DMS79 (cell line): ENCODE data around the gene ANKLE2.
"Not testable (repeated sequence)": the region's sequence is repeated elsewhere in the genome, so short reads cannot be mapped to it uniquely, and the experiment has no call there.

Experiments used
- DNase-seq: peaks from one replicate; lab custom pipeline; 2025; lab: John Stamatoyannopoulos, UW

Gene ANKLE2

DNA sequence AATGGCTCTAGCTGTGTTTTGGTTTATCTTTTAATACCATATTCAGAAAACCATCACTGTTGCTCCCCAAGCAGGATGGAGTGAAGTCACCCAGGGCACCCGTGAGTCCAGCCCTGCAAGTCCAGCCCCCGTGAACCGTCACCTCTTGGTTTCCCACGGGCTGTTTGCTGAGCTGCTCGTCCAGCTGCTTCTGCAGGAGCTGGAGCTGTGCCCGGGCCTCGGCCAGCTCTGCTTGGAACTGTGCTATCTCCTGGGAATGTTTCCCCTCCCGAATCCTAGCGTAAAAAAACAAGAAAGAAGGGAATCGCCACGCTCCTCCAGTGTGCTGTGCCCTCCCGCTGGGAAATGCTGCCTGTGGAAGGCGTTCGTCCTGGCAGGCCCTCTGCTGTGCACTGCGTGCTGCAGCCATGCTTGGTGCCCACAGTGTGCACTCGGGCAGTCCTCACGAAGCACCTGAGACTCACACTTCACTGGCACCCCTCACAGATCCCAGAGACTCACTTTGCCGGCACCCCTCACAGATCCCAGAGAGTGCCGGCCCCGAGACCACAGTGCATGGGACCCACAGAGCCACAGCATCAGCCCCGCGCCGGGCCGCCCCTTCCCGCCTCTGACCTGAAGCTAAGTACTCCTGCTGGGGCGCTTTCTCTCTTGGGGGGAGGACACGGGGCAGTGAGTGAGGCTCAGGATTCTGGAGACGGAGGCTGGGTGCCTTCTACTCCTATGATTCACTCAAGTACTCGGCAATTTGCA lies 15.4 kb upstream of the ANKLE2 start:
- no peak for DNase-seq

DNA sequence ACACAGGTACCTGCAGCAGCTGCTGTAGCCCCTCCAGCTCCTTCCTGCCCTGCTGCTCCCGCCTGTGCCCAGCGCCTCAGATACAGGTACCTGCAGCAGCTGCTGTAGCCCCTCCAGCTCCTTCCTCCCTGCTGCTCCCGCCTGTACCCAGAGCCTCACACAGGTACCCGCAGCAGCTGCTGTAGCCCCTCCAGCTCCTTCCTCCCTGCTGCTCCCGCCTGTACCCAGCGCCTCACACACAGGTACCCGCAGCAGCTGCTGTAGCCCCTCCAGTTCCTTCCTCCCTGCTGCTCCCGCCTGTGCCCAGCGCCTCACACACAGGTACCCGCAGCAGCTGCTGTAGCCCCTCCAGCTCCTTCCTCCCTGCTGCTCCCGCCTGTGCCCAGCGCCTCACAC lies 14.6 kb upstream of the ANKLE2 start:
- DNase-seq, result not testable (repeated sequence)

DNA sequence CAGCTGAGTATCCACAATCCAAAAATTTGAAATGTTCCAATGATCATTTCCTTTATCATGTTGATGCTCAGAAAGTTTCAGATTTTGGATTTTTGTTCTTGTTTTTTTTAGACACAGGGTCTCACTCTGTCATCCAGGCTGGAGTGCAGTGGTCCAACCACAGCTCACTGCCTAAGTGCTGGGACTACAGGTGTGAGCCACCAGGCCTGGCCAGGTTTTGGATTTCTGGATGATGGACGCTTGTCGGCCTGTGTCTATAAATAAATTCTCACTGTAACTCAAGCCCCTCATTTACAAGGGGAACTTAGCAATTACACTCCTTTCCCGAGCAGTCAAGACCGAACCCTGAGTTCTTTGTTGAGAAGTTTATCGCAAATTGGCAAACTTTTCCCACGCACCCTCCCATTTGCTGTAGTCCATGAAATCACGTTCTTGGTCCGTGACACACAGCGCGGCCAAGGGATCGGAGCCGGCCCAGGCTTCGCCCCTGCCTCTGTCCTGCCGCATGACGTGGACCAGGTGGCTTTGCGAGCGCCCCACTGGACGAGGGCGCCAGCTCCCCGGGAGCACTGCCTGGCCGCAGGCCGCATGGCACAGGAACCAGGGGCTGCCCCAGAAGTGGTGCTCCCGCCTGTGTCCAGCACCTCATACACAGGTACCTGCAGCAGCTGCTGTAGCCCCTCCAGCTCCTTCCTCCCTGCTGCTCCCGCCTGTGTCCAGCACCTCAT lies 14.0 kb upstream of the ANKLE2 start:
- DNase-seq, result no peak

DNA sequence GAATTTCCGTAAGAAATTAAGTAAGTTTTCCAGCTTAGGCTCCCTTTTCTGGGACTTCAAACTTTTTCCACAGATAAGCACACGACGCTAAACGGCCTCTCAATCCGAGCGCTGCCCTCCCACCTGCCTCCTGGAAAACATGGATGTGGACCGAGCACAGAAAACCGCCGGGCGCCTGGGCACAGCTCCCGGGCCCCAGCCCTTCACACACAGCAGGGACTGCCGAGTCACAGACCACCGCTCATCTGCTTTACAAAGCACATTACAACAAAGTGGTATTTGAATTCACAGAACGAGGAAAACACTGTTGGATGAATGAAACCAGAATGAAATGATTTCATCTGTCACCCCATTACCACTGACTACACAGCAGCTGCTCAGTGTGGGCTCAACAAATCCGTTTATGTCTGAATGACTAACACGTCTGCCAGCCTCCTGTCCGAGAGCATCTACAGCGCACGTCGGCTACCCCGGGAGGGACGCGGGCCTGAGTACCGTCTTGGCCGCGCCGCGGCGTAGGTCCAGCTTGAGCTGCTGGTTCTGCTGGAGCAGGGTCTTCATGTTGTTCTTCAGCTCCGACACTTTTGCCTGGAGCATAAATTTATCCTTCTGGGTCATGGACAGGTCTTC lies 13.1 kb upstream of the ANKLE2 start:
- no peak for DNase-seq

DNA sequence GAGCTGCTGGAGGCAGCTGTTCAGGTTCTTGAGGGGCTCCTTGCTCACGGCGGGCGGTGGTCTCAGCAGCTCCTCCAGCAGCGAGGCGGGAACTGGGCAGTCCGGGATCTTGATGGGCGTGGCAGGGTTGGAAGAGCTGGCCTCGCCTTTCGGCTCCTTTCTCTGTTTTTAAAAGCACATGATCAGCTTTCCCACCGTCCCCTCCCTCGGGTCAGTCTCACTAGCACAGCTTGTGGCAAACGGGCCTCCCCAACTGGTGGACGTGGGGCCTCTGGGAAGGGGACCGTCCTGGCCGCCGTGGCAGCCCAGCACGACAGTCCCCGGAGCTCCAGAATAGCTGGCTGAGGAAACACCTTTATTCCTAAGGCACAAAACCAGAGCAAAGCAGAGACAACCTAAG lies 12.5 kb upstream of the ANKLE2 start:
- no peak for DNase-seq

DNA sequence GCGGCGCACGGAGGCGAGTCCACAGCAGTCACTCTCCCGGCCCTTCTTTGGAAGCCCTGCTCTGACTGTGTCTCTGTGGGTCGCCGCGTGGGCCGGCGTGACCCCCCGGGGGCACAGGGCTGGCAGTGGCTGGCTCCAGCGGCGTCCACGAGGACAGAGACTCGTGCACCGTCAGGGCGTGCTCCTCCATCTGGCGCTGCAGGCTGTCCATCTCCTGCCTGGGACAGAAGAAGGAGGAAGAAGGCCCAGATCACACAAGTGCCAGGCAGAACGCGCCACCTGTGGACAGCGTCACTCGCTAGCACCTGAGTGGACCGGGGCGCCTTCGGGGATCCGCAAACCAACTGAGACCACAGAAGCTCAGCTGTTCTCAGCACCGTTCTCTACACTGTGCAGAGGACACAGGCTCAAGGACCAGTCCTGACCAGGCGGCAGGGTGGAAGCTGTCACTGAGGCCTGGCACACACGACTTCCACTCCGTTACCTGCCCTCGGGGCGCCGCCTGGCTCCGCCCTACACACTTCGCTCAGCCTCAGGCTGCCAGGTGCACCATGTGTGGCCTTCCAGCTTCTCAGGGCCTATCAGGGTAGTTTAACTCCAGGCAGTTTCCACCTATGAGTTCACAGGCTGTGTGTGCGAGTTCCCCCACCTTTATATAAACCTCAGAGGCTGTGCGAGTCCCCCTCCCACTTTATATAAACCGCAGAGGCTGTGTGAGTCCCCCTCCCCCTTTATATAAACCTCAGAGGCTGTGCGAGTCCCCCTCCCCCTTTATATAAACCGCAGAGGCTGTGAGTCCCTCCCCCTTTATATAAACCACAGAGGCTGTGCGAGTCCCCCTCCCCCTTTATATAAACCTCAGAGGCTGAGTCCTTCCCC lies 11.7 kb upstream of the ANKLE2 start:
- no peak for DNase-seq

DNA sequence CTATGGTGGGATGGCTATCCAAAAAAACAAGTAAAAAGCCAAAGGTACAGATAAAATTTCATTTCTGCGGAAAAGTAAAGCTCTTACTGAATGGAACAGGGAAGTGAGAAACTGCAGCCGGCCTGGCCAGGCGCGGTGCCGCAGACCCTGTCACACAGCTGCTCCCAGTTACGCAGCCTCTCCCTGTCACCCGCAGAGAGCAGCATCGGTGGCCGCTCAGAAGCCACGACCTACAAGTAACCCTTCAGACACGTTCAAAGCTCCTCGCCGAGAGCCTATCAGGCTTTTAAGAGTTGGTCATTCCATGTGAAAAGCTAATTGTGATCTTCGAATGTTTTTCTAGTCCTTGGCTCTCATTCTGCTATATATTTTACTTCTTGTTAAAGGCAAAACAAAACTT lies 11.0 kb upstream of the ANKLE2 start:
- DNase-seq, result no peak

DNA sequence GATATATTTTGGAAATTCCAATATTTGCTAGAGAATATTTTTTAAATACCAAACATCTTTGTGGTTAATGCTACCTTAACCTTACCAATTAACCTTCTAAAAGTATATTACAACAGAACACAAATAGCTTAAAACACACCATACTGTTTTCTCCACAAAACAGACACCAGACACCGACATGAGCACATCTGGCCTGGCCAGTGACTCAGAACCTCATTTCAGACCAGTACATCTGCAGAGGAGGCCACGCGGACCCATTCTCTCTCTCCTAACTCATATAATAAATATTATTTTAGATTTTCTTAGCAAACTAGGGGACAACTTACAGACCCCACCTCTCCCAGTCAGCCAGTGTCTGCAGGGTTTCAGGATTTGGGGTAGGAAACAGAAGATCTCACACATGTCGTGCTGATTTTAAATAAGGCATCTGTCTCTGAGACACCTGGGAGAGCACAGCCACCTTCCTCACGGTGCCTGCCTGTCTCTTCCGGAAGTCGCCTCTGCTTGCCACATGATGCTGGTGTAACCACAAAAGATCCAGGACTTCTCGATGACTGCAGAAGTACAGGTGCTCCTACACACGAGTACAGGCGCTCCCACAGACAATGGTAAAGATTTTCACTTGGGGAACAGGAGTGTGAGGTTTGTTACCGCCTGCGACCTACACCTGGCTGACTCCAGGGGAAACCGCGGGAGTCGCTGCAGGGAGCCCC lies 9.7 kb upstream of the ANKLE2 start:
- no peak for DNase-seq

DNA sequence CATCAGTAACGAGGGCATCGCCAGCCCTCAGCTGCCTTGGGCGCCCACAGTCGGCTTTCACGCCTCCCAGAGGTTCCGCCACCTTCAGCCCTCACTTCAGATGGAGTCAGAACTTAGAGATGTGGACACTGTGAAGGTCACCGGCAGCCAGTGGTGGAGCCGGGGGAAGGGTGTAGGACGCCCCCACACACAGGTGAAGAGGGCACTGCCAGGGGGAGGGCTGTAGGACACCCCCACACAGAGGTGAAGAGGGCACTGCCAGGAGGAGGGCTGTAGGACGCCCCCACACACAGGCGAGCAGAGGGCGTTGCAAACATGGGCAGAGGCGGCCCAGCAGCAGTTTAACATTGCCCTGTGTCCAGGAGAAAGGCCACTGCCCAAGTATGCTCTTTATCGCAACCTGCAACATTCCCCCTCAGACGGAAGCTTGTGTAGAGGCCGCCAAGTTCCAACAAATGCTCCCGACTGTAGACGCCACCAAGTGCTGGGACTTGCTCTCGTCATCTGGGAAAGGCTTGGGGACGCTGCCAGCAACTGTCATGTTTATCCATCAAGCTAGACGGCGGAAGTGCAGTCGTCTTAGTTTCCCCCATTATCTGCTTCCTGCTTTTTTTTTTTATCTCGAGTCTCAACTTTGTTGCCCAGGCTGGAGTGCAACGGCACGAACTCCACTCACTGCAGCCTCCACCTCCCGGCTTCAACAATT lies 4.9 kb upstream of the ANKLE2 start:
- DNase-seq, result no peak

DNA sequence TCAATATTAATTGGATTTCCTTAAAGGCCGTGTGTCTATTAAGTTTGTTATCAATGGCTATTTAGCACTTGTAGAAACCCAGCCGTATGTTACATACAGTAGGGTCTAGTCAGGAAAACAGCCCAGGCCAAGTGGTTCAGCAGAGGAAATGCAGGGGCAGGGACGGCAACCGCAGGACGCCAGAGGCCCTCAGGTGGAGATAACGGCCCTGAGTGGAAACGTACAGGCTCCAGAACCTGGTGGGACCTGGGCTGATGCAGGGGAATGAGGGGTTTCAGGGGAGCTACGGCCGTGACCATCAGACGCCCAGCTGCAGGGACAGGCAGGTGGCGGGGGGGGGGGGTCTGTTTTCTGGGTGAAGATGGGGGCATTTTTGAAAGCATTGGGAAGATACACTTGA lies 3.7 kb upstream of the ANKLE2 start:
- no peak for DNase-seq

DNA sequence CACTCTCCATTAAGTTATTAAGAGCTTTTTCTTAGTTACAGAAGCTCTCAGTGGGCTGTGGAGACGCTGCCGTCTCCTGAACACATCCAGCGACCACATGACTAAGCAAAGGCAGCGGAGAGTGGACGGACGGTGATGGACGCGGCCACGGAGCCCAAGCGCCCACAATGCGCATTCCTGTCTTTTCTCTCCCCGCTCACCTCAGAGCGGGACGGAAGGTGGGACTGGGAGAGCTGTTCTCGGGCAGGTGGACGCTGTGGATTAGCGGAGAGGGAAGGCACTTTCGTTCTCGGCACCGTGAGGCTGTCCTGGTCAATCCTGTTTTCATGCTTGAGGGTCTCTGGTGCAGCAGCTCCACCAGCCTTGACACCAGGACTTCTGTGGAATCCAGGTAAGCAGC lies 2.6 kb upstream of the ANKLE2 start:
- DNase-seq, result no peak

DNA sequence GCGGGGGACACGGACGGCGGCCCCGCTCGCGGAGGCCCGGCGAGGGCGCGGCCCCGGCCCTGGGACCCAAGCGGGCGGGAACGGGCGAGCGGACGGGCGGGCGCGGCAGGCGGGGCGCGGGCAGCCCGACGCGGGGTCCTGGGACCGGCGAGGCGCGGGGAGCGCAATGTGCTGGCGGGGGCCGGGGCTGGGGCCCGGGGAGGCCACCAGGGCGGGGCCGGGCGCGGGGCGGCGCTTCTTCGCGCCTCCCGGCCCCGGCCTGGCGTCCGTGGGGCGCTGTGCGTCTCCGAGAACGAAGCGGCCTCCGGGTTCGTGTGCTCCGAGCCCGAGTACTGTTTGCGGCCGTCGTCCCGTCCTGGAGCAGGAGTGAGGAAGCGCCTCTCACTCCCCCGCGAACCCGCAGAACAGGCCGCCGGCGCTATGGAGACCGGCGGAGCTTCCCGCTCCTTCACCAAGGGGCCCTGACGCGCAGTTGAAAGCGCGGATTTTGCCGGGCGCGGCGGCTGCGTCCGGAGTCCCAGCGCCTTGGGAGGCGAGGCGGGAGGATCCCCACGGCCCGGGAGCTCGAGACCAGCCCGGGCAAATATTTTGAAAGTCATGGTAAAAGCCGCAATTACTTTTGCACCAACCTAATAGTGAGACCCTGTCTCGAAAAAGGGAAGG lies 420 bp upstream of the ANKLE2 start:
- DNase-seq, result peak; percentile 40

DNA sequence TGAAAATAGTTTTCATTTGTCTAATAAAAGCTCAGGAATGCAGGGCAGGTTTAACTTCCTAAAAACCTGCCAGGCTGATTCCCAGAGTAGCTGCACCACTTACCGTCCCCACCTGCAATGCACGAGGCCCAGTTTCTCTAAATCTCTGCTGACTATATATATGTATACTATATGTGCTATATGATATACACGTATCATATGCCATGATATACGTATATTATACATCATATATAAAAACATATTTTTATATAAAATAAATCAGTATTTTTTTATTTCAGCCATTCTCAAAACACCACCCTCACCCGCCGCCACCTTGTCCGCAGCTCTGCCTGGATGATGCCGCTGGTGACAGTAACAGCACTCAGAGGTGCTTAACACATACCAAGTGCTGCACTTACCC lies 2.3 kb downstream of the ANKLE2 start:
- DNase-seq, result no peak

DNA sequence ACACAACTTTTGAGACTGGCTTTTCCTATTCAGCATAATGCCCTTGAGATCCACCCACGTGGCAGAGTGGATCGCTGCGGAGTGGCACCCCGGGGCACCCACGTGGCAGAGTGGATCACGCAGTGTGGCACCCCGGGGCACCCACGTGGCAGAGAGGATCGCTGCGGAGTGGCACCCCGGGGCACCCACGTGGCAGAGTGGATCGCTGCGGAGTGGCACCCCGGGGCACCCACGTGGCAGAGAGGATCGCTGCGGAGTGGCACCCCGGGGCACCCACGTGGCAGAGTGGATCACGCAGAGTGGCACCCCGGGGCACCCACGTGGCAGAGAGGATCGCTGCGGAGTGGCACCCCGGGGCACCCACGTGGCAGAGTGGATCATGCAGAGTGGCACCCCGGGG lies 2.8 kb downstream of the ANKLE2 start:
- not testable (repeated sequence) for DNase-seq

DNA sequence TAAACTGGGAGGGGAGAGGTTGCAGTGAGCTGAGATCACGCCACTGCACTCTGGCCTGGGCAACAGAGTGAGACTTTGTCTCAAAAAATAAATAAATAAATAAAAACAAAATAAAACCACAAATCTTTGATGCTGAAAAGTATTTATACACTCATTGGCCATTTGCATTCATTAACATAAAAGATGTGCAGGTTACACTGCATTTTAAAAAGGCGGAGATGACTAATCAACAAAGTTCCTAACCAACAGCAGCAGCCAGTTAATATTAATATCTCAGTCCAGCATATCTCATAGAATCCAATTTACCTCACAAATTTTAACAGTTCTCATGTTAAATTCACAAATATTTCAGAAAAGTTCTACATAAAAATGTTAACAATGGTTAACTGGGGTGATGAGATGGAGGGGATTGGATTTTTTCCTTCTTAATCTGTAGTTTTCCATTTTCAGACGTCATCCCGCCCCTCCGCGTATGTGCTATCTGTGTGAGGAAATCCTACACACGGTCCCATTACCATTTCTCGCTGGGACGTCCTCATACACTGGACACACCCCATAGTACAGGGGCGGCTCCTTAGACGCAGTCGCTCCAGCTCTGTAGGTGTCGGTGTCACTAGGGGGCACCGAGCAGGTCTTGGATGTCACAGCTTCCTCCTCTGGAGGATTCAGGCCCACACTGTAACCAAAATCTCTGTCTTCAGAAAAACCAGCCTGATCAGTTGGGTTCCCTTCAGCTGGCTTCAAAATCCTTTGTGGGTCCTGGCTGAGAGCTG lies 7.3 kb downstream of the ANKLE2 start:
- DNase-seq, result no peak

DNA sequence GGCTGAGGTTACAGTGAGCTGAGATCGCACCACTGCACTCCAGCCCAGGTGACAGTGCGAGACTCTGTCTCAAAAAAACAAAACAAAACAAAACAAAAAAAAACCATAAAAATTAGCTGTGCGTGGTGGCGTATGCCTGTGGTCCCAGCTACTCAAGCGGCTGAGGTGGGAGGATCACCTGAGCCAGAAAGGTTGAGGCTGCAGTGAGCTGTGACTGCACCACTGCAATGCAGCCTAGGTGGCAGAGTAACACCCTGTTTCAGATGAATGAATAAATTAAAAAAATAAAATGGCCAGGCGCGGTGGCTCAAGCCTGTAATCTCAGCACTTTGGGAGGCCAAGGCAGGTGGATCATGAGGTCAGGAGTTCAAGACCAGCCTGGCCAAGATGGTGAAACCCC lies 8.0 kb downstream of the ANKLE2 start:
- DNase-seq, result not testable (repeated sequence)

DNA sequence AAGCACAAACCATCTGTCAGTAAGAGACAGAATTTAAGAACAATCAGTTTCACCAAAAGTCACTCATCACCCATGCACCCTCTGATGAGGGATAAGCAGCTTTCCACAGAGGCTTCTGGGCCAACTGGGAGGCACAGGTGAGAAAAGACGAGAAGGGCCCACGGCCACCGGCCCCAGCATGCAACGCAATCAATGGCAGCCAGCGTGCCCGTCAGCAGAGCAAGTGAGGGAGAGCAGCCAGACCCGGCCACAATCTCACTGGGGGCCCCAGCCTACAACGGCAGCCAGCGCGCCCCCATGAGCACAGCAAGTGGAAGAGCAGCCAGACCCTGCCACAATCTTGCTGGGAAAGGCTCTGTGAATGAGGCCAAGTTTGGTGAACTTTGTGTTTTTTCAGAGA lies 13.3 kb downstream of the ANKLE2 start:
- no peak for DNase-seq

DNA sequence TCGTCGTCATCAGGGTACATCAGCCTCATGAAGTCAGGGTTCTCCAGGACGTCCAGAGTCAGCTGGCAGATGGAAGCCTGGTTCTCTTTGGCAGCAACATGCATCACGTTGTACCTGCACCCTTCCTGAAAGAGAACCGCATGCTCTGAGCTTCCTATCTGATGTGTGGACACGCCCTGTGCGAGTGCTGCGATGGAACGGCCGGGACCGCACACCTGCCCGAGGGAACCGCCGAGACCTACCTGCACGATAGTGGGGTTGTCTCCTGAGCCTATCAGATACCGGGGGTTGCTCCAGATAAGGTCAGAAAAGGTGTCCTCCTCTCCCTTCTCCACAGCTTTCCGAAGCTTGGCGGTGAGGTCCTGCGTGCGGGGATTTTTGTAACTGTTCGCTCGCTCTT lies 13.7 kb downstream of the ANKLE2 start:
- no peak for DNase-seq

DNA sequence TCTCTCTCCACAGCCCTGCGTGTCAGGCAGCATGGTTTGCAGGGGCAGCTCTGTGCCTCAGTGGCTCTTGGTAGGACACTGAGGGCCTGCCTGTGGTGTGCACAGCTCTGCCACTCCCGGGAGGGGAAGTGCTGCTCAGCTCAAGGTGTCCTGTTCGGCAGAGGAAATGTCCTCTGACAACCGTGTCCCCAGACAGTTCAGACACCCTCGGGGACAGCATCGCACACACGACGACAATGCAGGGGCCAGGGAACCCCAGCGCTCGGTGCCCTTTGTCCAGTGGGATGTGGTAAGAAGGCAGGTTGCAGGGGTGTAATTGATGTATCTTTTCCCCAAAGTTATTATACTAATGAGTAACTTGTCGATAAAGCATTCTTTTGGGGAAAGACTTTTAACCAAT lies 14.2 kb downstream of the ANKLE2 start:
- no peak for DNase-seq

DNA sequence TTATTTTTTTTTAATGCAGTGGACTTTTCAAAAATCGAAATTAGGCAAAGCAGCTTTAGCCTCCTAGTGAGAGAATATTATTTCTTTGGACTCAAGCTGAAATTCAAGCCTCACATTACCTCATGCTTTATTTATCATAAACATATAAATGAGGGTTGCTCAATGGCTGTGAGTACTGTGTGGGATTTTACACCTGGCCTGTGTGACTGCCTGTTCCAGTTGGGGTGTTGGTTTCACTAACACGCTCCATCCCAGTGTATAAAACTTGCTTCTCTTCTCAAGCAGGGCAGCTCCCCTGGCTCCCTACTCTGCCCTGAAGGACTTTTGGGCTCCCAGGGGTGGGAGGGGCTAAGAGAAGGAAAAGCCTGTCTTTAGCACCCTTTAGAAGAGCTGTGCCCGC lies 15.0 kb downstream of the ANKLE2 start:
- DNase-seq, result no peak
